H9 (cell line): ENCODE results near the gene SYT7. TPM values are rescaled to one million over a fixed set of nuclear protein-coding genes. Genes with fewer than 3 reads are reported as not detected.
A peak's percentile ranks its signal among the peaks of the same experiment; 100 is the strongest.

Experiments used
- DNase-seq: peaks from one replicate; pipeline ENCODE4 v3.0.0-alpha.2; 2017
- H2AFZ ChIP-seq: one replicate; pipeline ENCODE4 v1.6.1; 2013; ENCODE audit warnings: mild to moderate bottlenecking, low read length, control low read depth, moderate library complexity
- H2AK5ac ChIP-seq: 2 replicates; pipeline ENCODE4 v1.6.1; 2013; ENCODE audit warnings: low read length, control low read depth, mixed read lengths; ENCODE audit not compliant: insufficient read length
- H2BK120ac ChIP-seq: one replicate; pipeline ENCODE4 v1.6.1; 2013; ENCODE audit warnings: low read depth, mild to moderate bottlenecking, low read length, control low read depth, inconsistent platforms; ENCODE audit not compliant: poor library complexity, severe bottlenecking
- H2BK12ac ChIP-seq: 2 replicates; pipeline ENCODE4 v1.6.1; 2013; ENCODE audit warnings: low read length, control low read depth, mixed read lengths, low read depth; ENCODE audit not compliant: insufficient read length
- H2BK15ac ChIP-seq: 2 replicates; pipeline ENCODE4 v1.6.1; 2013; ENCODE audit warnings: low read depth, low read length, control low read depth
- H2BK20ac ChIP-seq: one replicate; pipeline ENCODE4 v1.6.1; 2013; ENCODE audit warnings: low read depth, mild to moderate bottlenecking, low read length, control low read depth, inconsistent platforms; ENCODE audit not compliant: poor library complexity, severe bottlenecking
- H2BK5ac ChIP-seq: 2 replicates; pipeline ENCODE4 v1.6.1; 2013; ENCODE audit warnings: low read length, control low read depth, mixed read lengths; ENCODE audit not compliant: insufficient read length
- H3K14ac ChIP-seq: 2 replicates; pipeline ENCODE4 v1.6.1; 2013; ENCODE audit warnings: low read length, control low read depth; ENCODE audit not compliant: insufficient read depth
- H3K18ac ChIP-seq: 2 replicates; pipeline ENCODE4 v1.6.1; 2013; ENCODE audit warnings: low read depth, mild to moderate bottlenecking, mixed read lengths, low read length, control low read depth; ENCODE audit not compliant: insufficient read length
- H3K23ac ChIP-seq: 2 replicates; pipeline ENCODE4 v1.6.1; 2013; ENCODE audit warnings: low read length, control low read depth, mixed read lengths, low read depth; ENCODE audit not compliant: insufficient read length
- H3K23me2 ChIP-seq: 2 replicates; pipeline ENCODE4 v1.6.1; 2013; ENCODE audit warnings: low read depth, mild to moderate bottlenecking, mixed read lengths, low read length, control low read depth; ENCODE audit not compliant: insufficient read length, poor library complexity, severe bottlenecking
- H3K27ac ChIP-seq: 2 replicates; pipeline ENCODE4 v1.5.1; 2013; ENCODE audit warnings: low read length, control low read depth, mixed read lengths, low read depth; ENCODE audit not compliant: insufficient read length
- H3K27me3 ChIP-seq: 2 replicates; pipeline ENCODE4 v1.6.1; 2013; ENCODE audit warnings: low read length, control low read depth, inconsistent platforms; ENCODE audit not compliant: insufficient read depth
- H3K4ac ChIP-seq: 2 replicates; pipeline ENCODE4 v1.6.1; 2013; ENCODE audit warnings: low read depth, mild to moderate bottlenecking, control low read depth, inconsistent platforms, low read length, moderate library complexity
- H3K4me1 ChIP-seq: 2 replicates; pipeline ENCODE4 v1.6.1; 2013; ENCODE audit warnings: low read length, control low read depth, inconsistent platforms; ENCODE audit not compliant: insufficient read depth
- H3K4me2 ChIP-seq: 2 replicates; pipeline ENCODE4 v1.6.1; 2013; ENCODE audit warnings: low read length, control low read depth, mixed read lengths; ENCODE audit not compliant: insufficient read length, insufficient read depth
- H3K56ac ChIP-seq: 2 replicates; pipeline ENCODE4 v1.6.1; 2013; ENCODE audit warnings: low read depth, mild to moderate bottlenecking, mixed read lengths, low read length, control low read depth; ENCODE audit not compliant: insufficient read length
- H3K79me1 ChIP-seq: 2 replicates; pipeline ENCODE4 v1.6.1; 2013; ENCODE audit warnings: low read depth, mild to moderate bottlenecking, moderate library complexity, low read length, control low read depth, inconsistent platforms; ENCODE audit not compliant: insufficient read depth, poor library complexity, severe bottlenecking
- H3K79me2 ChIP-seq: 2 replicates; pipeline ENCODE4 v1.6.1; 2013; ENCODE audit warnings: low read length, control low read depth, inconsistent platforms; ENCODE audit not compliant: insufficient read depth
- H3K9ac ChIP-seq: 2 replicates; pipeline ENCODE4 v1.6.1; 2013; ENCODE audit warnings: low read length, control low read depth, mixed read lengths; ENCODE audit not compliant: insufficient read length; ENCODE audit errors: extremely low read depth
- H3K9me3 ChIP-seq: one replicate; pipeline ENCODE4 v1.6.1; 2013; ENCODE audit warnings: low read depth, low read length, inconsistent platforms; ENCODE audit not compliant: control insufficient read depth
- H3T11ph ChIP-seq: one replicate; pipeline ENCODE4 v1.6.1; 2013; ENCODE audit warnings: mild to moderate bottlenecking, low read length, control low read depth, inconsistent platforms
- H4K20me1 ChIP-seq: one replicate; pipeline ENCODE4 v1.6.1; 2013; ENCODE audit not compliant: control insufficient read depth, insufficient read length, insufficient read depth
- H4K5ac ChIP-seq: 2 replicates; pipeline ENCODE4 v1.6.1; 2013; ENCODE audit warnings: low read depth, mild to moderate bottlenecking, mixed read lengths, low read length, control low read depth; ENCODE audit not compliant: insufficient read length
- H4K8ac ChIP-seq: replicated peaks from 2 replicates; pipeline ENCODE4 v1.6.1; 2013; ENCODE audit warnings: low read length, control low read depth, mixed read lengths, low read depth; ENCODE audit not compliant: insufficient read length
- H4K91ac ChIP-seq: 2 replicates; pipeline ENCODE4 v1.6.1; 2013; ENCODE audit warnings: low read depth, mild to moderate bottlenecking, moderate library complexity, mixed read lengths, low read length, control low read depth; ENCODE audit not compliant: insufficient read length
- H3K27ac Mint-ChIP-seq, 3 experiments: 2 replicates in 2 of 3; 3 replicates in 1 of 3; pipeline ENCODE4 v1.8.0; 2020 to 2021; ENCODE audit warnings: mixed read lengths in 3 of 3, mild to moderate bottlenecking in 1 of 3, moderate library complexity in 1 of 3
- H3K27me3 Mint-ChIP-seq: 2 replicates; pipeline ENCODE4 v1.8.0; 2021; ENCODE audit warnings: low read depth, mild to moderate bottlenecking, moderate library complexity, mixed read lengths
- H3K36me3 Mint-ChIP-seq, 3 experiments: 2 replicates in 2 of 3; 3 replicates in 1 of 3; pipeline ENCODE4 v1.8.0; 2020 to 2021; ENCODE audit warnings: low read depth in 3 of 3, mixed read lengths in 3 of 3; ENCODE audit not compliant: insufficient read depth in 1 of 3
- H3K4me1 Mint-ChIP-seq, 2 experiments: 2 replicates each; pipeline ENCODE4 v1.8.0; 2020; ENCODE audit warnings: mixed read lengths in 2 of 2
- H3K4me3 Mint-ChIP-seq, 2 experiments: 2 replicates in 1 of 2; 3 replicates in 1 of 2; pipeline ENCODE4 v1.8.0; 2020 to 2021; ENCODE audit warnings: mild to moderate bottlenecking in 2 of 2, mixed read lengths in 2 of 2, moderate library complexity in 1 of 2
- H3K9me3 Mint-ChIP-seq, 2 experiments: 2 replicates in 1 of 2; 3 replicates in 1 of 2; pipeline ENCODE4 v1.8.0; 2020; ENCODE audit warnings: mild to moderate bottlenecking in 2 of 2, mixed read lengths in 2 of 2, moderate library complexity in 1 of 2
- WGBS: extraction: QIAGEN DNeasy Blood & Tissue Kit; methylation state at CpG from one replicate; pipeline ENCODE4 v1.1.7; 2013; ENCODE audit warnings: missing lambda C conversion rate, low lambda C conversion rate, mixed read lengths; ENCODE audit not compliant: insufficient read length; ENCODE audit errors: extremely low coverage; 5-methylcytosine and 5-hydroxymethylcytosine counted together
- total RNA-seq: library from RNA; stranded (reverse); gene quantifications from 2 replicates; pipeline ENCODE4 v1.2.1, GENCODE V29; 2021
- TF ChIP-seq, protein P1 (sequence below): fragments of 200-600 bp; sonication (generic); conservative IDR thresholded peaks from 3 replicates; pipeline ENCODE4 v1.8.0; 2021; ENCODE audit warnings: antibody characterized with exemption, mild to moderate bottlenecking

Gene SYT7
- total RNA-seq, 1 experiment from 2014 or later = 8.8 TPM

DNA sequence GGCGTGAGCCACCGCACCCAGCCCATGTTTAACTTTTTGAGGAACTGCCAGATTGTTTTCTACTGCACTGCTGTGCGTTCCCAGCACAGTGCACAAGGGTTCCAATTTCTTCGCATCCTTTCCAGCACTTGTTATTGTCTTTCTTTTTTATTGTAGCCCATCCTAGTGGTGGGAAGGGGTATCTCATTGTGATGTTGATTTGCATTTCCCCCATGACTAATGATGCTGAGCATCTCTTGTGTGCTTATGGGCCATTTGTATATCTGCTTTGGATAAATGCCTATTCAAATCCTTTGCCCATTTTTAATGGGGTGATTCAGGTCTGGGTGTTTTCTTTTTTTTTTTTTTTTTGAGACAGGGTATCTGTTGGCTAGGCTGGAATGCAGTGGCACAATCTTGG is 36.6 kb upstream of the SYT7 start:
- Histone ChIP-seq H2BK12ac (no peak overlapping the region), H4K8ac (no peak overlapping the region), H4K20me1 (no peaks in the 10 kb centered on the region), H3K56ac (no peak overlapping the region), H3K9me3 (no peaks in the 10 kb centered on the region), H3K27ac (no peak overlapping the region), H2BK15ac (no peak overlapping the region), H4K91ac (no peak overlapping the region), H3K4me2 (no peak overlapping the region), H4K5ac (no peak overlapping the region), H2AFZ (no peak overlapping the region), H3K79me1 (no peaks in the 10 kb centered on the region), H3K79me2 (no peaks in the 10 kb centered on the region), H3K23me2 (no peaks in the 10 kb centered on the region), H3K9ac (no peak overlapping the region), H3K4me1 (no peaks in the 10 kb centered on the region; the same call in 1 of the 2 replicates), H2AK5ac (no peak overlapping the region), H3T11ph (no peak overlapping the region), H3K27me3 (no peaks in the 10 kb centered on the region), H3K4ac (no peak overlapping the region), H2BK5ac (no peak overlapping the region), H2BK20ac (no peak overlapping the region), H3K23ac (no peak overlapping the region), H3K18ac (no peak overlapping the region), H3K14ac (no peak overlapping the region), H2BK120ac (no peak overlapping the region)
- WGBS = no CpG with 5 or more reads among the region's 4 CpGs
- TF ChIP-seq, protein P1, sequence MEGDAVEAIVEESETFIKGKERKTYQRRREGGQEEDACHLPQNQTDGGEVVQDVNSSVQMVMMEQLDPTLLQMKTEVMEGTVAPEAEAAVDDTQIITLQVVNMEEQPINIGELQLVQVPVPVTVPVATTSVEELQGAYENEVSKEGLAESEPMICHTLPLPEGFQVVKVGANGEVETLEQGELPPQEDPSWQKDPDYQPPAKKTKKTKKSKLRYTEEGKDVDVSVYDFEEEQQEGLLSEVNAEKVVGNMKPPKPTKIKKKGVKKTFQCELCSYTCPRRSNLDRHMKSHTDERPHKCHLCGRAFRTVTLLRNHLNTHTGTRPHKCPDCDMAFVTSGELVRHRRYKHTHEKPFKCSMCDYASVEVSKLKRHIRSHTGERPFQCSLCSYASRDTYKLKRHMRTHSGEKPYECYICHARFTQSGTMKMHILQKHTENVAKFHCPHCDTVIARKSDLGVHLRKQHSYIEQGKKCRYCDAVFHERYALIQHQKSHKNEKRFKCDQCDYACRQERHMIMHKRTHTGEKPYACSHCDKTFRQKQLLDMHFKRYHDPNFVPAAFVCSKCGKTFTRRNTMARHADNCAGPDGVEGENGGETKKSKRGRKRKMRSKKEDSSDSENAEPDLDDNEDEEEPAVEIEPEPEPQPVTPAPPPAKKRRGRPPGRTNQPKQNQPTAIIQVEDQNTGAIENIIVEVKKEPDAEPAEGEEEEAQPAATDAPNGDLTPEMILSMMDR = peak; percentile 30; the same call in 1 of the 3 replicates
- Mint-ChIP-seq H3K36me3 (no peaks in the 10 kb centered on the region), H3K4me3 (no peak overlapping the region; a peak in 1 of 5 replicates), H3K27me3 (peaks cover 7% of the 10 kb centered on the region), H3K27ac (no peak overlapping the region), H3K9me3 (no peaks in the 10 kb centered on the region), H3K4me1 (peaks cover 23 to 30% of the 10 kb centered on the region in 2 experiments)
- DNase-seq = no peak
